NCI-H1417 (cell line): ENCODE results near the gene ZNF14.
"Not testable (repeated sequence)": the region's sequence is repeated elsewhere in the genome, so short reads cannot be mapped to it uniquely, and the experiment has no call there.

Experiments
- DNase-seq, 3 experiments: peaks; one replicate each; lab custom pipeline; 2025; lab: John Stamatoyannopoulos, UW

Gene ZNF14

DNA sequence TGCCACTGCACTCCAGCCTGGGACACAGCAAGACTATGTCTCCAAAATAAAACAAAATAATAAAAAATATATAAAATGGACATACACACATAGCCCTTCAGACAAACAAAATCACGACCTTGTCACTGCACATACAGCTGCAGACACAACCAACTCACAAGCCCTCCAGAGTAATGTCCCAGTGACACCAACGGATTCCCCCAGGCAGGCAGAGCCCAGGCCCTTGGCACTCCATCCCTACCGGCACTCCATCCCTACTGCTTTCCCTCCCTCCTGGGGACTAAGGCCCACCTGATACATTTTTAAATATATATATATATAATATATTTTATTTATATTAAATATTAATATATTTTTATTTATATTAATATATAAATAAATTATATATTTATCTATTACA, 45.8 kb downstream of the ZNF14 start:
- peak in 2 of 3 experiments; percentile 17 to 39 for DNase-seq

DNA sequence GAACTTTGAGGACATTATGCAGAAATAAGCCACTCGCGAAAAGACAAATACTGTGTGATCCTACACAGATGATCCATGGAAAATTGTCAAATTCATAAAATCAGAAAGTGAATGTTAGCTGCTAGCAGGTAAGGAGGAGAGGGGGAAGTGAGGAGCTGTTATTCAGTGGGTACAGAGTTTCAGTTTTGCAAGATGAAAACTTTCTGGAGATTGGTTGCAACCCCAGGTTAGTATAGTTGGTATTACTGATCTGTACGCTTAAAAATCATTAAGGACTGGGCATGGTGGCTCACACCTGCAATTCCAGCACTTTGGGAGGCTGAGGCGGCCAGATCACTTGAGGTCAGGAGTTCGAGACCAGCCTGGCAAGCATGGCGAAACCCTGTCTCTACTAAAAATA, 46.3 kb downstream of the ZNF14 start:
- DNase-seq, result no peak

DNA sequence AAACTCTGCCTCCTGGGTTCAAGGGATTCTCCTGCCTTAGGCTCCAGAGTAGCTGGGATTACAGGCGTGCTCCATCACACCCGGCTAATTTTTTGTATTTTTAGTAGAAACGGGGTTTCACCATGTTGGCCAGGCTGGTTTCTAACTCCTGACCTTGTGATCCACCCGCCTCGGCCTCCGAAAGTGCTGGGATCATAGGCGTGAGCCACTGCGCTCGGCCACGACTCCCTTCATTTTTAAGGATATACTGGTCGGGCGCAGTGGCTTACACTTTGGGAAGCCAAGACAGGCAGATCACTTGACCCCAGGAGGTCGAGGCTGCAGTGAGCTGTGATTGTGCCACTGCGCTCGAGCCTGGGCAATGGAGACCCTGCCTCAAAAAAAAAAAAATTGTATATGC, 46.8 kb downstream of the ZNF14 start:
- DNase-seq, result not testable (repeated sequence)

DNA sequence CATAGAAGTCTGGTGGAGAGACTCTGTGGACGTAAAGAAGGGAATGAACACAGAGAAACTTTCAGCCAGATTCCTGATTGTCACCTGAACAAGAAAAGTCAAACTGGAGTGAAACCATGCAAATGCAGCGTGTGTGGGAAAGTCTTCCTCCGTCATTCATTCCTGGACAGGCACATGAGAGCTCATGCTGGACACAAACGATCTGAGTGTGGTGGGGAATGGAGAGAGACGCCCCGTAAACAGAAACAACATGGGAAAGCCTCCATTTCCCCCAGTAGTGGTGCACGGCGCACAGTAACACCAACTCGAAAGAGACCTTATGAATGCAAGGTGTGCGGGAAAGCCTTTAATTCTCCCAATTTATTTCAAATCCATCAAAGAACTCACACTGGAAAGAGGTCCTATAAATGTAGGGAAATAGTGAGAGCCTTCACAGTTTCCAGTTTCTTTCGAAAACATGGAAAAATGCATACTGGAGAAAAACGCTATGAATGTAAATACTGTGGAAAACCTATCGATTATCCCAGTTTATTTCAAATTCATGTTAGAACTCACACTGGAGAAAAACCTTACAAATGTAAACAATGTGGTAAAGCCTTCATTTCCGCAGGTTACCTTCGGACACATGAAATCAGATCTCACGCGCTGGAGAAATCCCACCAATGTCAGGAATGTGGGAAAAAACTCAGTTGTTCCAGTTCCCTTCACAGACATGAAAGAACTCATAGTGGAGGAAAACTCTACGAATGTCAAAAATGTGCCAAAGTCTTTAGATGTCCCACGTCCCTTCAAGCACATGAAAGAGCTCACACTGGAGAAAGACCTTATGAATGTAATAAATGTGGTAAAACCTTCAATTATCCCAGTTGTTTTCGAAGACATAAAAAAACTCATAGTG, 53.5 kb downstream of the ZNF14 start:
- no peak for DNase-seq

DNA sequence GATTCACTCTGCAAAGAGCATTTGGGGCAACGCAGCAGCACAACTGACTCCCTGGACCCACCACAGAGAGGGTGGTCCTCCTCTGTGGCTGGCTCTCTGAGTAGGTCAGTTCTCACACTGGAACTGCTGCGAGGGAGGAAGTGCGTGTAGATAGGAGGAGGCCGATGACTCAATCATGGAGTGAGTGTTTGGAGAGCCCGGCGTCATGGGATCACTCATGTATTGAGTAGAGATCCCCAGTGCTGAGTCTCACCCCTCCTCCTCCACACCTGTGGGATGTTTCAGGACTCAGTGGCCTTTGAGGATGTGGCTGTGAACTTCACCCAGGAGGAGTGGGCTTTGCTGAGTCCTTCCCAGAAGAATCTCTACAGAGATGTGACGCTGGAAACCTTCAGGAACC, 55.3 kb downstream of the ZNF14 start:
- no peak for DNase-seq

DNA sequence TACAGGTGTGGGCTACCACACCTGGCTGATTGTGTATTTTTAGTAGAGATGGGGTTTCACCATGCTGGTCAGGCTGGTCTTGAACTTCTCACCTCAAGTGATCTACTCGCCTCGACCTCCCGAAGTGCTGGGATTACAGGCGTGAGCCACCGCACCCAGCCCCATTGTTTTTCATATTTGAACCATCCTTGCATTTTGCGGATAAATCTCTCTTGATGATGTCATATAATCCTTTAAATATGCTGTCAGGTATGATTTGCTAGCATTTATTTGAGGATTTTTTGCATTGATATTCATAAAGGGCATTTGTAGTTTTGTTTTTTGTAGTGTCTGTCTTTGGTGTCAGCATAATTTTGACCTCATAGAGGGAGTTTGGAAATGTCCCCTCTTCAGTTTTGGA, 58.6 kb downstream of the ZNF14 start:
- no peak for DNase-seq

DNA sequence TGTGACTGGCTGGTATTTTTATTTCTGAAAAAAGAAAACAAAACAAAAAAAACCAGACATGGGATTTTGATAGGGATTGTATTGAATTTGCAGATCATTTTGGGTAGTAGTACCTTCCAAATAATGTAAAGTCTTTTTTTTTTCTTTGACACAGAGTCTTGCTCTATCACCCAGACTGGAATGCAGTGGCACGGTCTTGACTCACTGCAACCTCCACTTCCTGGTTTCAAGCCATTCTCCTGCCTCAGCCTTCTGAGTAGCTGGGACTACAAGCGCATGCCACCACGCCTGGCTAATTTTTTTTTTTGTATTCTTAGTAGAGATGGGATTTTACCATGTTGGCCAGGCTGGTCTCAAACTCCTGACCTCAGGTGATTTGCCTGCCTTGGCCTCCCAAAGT, 60.1 kb downstream of the ZNF14 start:
- DNase-seq, result no peak

DNA sequence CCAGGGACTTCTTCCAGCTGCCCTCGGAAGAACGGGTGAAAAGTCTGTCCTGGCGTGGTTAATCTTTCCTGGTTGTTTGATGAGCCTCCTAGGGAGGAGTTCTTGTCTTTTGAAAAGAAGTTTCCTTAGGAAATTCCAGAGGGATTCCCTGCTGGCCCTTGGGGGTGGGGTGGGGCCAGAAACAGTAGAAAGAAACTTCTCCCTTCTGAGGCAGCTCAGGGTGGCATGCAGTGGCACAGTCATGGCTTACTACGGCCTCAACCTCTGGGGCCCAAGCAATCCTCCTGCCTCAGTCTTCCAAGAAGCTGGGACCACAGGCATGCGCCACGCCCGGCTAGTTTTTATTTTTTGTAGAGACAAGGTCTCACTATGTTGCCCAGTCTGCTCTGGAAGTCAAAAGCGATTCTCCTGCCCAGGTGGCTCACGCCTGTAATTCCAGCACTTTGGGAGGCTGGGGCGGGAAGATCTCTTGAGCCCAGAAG, 62.8 kb downstream of the ZNF14 start:
- no peak for DNase-seq

DNA sequence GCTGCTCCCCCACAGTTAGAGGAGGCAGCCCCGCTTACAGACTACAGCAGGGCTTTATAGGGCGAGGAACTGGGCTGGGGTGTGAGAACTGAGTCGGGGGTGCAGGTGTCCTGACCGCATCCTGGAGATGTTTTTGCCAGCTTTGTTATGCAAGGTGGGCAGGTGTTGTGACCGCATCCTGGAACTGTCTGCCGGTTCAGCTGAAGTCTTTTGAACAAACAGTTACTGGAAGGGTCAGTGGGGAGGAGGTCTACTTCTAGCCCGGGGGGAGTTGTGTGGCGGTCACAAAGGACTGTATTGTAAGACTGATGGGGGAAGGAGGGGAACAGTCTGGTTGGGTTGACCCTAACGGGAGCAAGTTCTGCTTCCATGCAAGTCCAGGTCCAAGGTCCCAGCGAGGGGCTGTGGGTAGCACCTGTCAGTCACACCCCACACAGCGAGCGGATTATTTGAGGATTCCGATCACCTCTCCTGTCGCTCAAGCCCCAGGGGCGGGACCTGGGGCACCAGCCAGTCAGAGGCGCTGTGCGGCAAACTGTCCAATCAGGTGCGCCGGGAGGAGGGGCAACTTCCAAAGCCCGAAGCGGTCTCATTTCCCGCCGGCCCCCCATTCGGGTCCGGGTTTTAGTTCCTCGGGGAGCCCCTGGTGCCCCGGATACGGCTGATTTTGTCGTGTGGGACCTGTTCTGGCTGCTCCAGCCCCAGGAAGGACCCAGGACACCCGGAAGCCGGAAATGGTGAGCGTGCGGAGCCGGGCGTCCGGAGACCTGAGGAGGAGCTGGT, 64.5 kb downstream of the ZNF14 start, which contains the start of gene ZNF101:
Gene ZNF101 (plus strand): TSS at position 610 of the 783 bp plus-strand sequence. CDS start 125 bp downstream, at position 735.
- DNase-seq, result peak; percentile 87 to 91 (median 88)

DNA sequence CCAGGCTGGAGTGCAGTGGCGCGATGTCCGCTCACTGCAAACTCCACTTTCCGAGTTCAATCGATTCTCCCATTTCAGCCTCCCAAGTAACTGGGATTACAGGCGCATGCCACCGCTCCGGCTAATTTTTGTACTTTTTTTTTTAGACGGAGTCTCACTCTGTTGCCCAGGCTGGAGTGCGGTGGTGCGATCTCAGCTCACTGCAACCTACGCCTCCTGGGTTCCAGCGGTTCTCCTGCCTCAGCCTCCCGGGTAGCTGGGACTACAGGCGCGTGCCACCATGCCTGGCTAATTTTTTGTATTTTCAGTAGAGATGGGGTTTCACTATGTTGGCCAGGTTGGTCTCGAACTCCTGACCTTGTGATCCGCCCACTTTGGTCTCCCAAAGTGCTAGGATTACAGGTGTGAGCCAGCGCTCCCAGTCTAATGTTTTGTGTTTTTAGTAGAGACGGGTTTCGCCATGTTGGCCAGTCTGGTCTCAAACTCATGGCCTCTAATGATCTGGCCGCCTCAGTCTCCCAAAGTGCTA, 67.4 kb downstream of the ZNF14 start:
- DNase-seq, result not testable (repeated sequence)

DNA sequence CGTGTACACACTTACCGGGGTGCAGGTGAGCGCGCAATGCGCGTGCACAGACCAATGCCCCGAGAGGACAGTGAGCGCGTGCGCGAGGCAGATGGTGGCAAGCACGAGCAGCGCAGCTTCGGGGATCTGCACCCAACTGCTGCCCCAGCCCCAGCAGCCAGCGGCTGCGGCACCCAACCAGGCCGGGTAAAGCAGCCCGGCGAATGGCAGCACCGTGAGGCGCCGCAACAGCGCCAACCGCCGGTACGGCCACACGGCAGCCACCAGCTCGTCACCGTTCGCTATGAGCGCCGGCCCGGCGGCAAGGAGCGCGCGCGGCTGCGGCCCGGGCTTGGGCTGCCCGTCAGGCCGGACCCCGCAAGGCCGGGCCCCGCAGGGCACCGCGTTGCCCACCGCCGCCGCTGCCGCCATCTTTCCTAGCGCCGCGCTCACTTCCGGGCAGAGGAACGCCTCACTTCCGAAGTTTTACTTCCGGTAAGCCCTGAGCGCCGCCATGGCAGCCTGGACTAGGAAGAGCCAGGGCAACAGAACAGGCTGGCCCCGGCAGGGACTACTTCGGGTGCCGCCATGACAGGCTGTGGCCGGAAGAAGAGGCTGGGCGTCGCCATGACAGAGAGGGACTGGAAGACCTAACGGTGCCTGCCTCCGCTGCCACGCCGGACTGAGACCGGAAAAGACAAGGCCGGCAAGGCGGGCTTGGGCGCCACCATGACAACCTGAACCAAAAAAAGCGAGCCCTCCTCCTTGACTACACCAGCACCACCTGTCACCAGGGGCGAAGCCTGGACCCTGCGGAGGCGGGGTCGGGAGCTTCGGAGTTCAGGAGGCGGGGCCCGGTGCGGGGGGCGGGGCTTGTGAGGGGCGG, 69.4 kb downstream of the ZNF14 start, which contains the start of gene ATP13A1:
Gene ATP13A1 (minus strand): TSS at position 421 of the 865 bp plus-strand sequence. CDS start 10 bp downstream, at position 411.
- DNase-seq, result peak; percentile 94 to 99 (median 96)

DNA sequence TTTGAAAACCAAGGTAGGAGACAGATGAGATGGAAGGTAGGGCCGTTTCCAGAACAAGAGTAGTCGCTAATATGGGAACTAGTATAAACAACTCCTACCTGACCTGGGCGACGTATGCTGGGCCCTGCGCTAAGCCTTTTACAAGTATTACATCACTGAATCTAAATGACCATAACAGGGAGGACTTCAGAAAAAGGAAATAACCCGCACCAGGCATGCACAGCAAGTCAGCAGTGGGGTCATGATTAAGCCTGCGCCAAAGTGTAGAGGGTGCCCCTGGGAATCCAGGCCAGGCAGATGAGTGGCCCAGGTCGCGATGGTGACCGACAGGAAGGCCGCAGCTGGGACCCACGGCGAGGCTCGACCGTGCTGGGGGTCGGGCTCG, 70.0 kb downstream of the ZNF14 start:
- no peak for DNase-seq

DNA sequence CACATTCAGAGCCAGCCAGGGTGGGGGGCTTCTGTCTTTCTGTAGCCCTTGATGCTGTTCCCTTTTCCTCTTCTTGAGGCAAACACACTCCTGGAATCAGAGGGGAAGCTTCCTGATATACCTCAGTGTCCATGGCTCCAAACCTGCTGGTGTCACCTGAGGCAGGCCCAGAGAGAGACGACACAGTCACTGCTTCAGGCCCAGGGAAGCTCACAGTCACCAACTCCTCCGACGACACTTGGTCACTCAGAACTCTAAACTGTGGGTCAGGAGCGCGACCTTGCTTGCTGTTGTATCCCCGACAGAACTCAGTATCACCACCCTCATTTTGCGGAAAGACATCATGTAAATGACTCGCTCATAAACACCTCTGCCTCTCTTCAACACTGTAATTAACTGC, 70.6 kb downstream of the ZNF14 start:
- DNase-seq, result no peak

DNA sequence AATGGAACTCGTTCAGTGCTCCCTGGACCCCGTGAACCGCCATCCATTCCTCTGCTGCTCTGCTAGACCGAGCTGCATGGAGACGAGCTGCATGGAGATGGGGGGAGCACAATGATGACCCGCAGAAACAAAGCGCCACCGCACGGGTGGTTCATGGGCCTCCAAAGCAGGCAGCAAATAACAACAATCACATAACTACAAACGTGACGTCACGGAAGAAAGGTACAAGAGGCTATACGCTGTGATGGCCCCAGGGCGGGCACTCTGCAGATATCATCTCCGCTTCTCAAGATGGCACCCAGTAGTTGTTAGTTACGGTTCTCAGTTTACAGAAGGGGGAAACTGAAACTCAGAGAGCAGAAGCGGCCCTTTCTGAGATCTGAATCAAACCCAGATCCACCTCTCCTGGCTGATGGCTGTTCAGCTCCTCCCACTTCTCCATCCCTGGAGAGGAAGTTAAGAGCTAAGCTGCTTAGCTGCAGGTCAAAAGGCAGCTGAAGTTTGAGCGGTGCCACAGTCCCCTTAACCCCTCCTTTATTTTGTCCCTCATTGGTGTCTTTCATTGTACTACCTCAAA, 71.1 kb downstream of the ZNF14 start:
- DNase-seq, result no peak

DNA sequence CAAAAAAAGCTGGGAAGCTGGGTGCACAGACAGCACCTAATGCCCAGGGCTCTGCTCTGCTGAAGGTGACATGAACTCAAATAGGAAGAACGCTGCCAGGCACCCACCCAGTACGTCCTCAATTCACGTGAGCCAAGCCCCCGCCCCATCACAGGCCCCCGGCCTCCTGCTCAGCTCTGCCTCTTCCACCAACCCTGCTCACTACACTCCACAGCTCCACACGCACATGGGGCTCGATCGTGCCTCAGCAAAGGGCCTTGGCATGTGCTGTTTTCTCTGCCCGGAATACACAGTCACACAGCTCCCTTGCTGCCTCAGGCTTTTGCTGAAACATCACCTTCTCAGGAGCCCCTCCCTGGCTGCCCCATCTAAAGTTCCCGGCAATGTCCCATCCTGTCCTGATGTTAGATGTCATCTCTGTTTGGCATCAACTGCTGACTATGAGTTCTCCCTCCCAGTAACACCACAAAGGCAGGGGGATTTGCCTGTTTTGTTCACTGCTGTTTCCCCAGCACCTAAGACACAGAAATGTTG, 71.7 kb downstream of the ZNF14 start:
- no peak for DNase-seq
